ENCODE results near the gene ID1. TPM values are rescaled to one million over a fixed set of nuclear protein-coding genes. Genes with fewer than 3 reads are reported as not detected.
"Not testable (repeated sequence)": the region's sequence is repeated elsewhere in the genome, so short reads cannot be mapped to it uniquely, and the experiment has no call there.

The ID1 gene
- polyA plus RNA-seq, 2 of the 4 experiments (the other 2 are of a cell fraction) = 237 to 432 TPM

GRCh38 chr20:31596412-31596715 is 8.7 kb upstream of the ID1 start:
- CTCF ChIA-PET = interaction anchor here (0.6 to 25.0 kb wide), 7 partner anchors 8 to 74 kb away, joined by 3 to 966 read pairs (median 19); partner anchors contain the start of gene ID1
- peak overlapping the region; percentile 95 for H3K4me2 ChIP-seq
- not testable (repeated sequence) for H3K9me3 ChIP-seq; FAIRE-seq; DNase-seq (ENCODE audit: low read depth in 1 of 2, low spot score in 1 of 2); ATAC-seq
- 47% methylated on average over 4 of the region's 4 CpGs for WGBS (ENCODE audit: missing lambda C conversion rate)
- POLR2A ChIA-PET = interaction anchor here (1.2 to 3.9 kb wide), 7 partner anchors 8 to 127 kb away, joined by 4 to 101 read pairs (median 11); partner anchors contain the start of genes BCL2L1 and ID1
- H3K4me1 ChIP-seq = peaks cover 43% of the 10 kb centered on the region
- TF ChIP-seq ZSCAN20 (CRISPR knock-in tag; IDR thresholded peaks at IDR 0.05) (0 out of 2 replicates have a peak, but pooled peaks have one; percentile 3), ZFP36 (IDR thresholded peaks at IDR 0.05; ENCODE audit: borderline replicate concordance, partially characterized antibody) (peak; percentile 48), POLR2A (IDR thresholded peaks at IDR 0.05; ENCODE audit: low read length) (0 out of 2 replicates have a peak, but pooled peaks have one; percentile 1)
- H3K4me3 ChIP-seq = peak overlapping the region; percentile 2; the same call in 1 of the 3 replicates
- H3K27ac ChIP-seq = peak overlapping the region; percentile 98

- Histone ChIP-seq H3K27ac (peak overlapping the region; percentile 98), H3K4me2 (peak overlapping the region; percentile 95), H3K4me3 (peak overlapping the region; percentile 2; the same call in 1 of the 3 replicates), H3K9me3 (no peaks in the 10 kb centered on the region), H3K4me1 (peaks cover 42% of the 10 kb centered on the region)
- TF ChIP-seq CHD4 (IDR thresholded peaks at IDR 0.05; ENCODE audit: borderline replicate concordance) (peak; percentile 73; the same call in 1 of the 2 replicates), NR3C1 (IDR thresholded peaks at IDR 0.05) (no peak), HOXB13 (CRISPR knock-in tag; IDR thresholded peaks at IDR 0.05; ENCODE audit: low read depth) (peak; percentile 15; the same call in 1 of the 2 replicates), FOXS1 (CRISPR knock-in tag; IDR thresholded peaks at IDR 0.05) (no peak), E2F6 (IDR thresholded peaks at IDR 0.05; ENCODE audit: borderline replicate concordance, low read depth) (no peak), RARB (CRISPR knock-in tag; IDR thresholded peaks at IDR 0.05) (0 out of 2 replicates have a peak, but pooled peaks have one; percentile 33), RCOR1 (IDR thresholded peaks at IDR 0.05; ENCODE audit: low read depth, low read length) (0 out of 2 replicates have a peak, but pooled peaks have one; percentile 53), HDAC2 (IDR thresholded peaks at IDR 0.05) (peak; percentile 87), RNF2 (IDR thresholded peaks at IDR 0.05; ENCODE audit: borderline replicate concordance, low read depth) (no peak), CBX8 (IDR thresholded peaks at IDR 0.05) (no peak), KDM1A (IDR thresholded peaks at IDR 0.05; ENCODE audit: low read depth) (peak; percentile 99)
- POLR2A ChIA-PET = interaction anchor here (1.1 to 3.9 kb wide), 5 partner anchors 8 to 24 kb away, joined by 3 to 101 read pairs (median 24); partner anchors contain the start of gene ID1
- no peak for ATAC-seq
- FAIRE-seq = no peak
- 51% methylated on average over 4 of the region's 4 CpGs for WGBS (ENCODE audit: missing lambda C conversion rate)
- DNase-seq (ENCODE audit: low read depth in 1 of 2, low spot score in 1 of 2) = no peak
- CTCF ChIA-PET = interaction anchor here (2.7 to 25.0 kb wide), 5 partner anchors 7 to 42 kb away, joined by 14 to 966 read pairs (median 80); partner anchors contain the start of gene ID1
These were observed 8.1 kb upstream of the ID1 start for GRCh38 chr20:31596831-31597480.

GRCh38 chr20:31597481-31597855 is 7.6 kb upstream of the ID1 start:
- no peak for ATAC-seq
- no peak for DNase-seq (ENCODE audit: low read depth in 1 of 2, low spot score in 1 of 2)
- FAIRE-seq = no peak
- POLR2A ChIA-PET = interaction anchor here (1.1 to 3.9 kb wide), 4 partner anchors 7 to 24 kb away, joined by 3 to 101 read pairs (median 31); partner anchors contain the start of gene ID1
- WGBS (ENCODE audit: missing lambda C conversion rate) = 86% methylated on average over 2 of the region's 2 CpGs
- Histone ChIP-seq H3K4me3 (no peak overlapping the region), H3K4me2 (peak overlapping the region; percentile 95; the same call in 1 of the 3 replicates), H3K27ac (peak overlapping the region; percentile 98), H3K9me3 (no peaks in the 10 kb centered on the region), H3K4me1 (peaks cover 46% of the 10 kb centered on the region)
- TF ChIP-seq KDM5A (IDR thresholded peaks at IDR 0.05) (no peak), CBX8 (IDR thresholded peaks at IDR 0.05) (no peak), ZFP36 (IDR thresholded peaks at IDR 0.05; ENCODE audit: borderline replicate concordance, partially characterized antibody) (no peak), HDAC2 (IDR thresholded peaks at IDR 0.05) (no peak), MAX (IDR thresholded peaks at IDR 0.05) (no peak), POLR2A (IDR thresholded peaks at IDR 0.05; ENCODE audit: low read length) (no peak), E2F6 (IDR thresholded peaks at IDR 0.05; ENCODE audit: borderline replicate concordance, low read depth) (no peak), FOSB (CRISPR knock-in tag; IDR thresholded peaks at IDR 0.05) (no peak), HOXA7 (CRISPR knock-in tag; IDR thresholded peaks at IDR 0.05) (no peak), KDM1A (IDR thresholded peaks at IDR 0.05; ENCODE audit: low read depth) (no peak)
- CTCF ChIA-PET = interaction anchor here (3.4 to 25.0 kb wide), 4 partner anchors 10 to 43 kb away, joined by 19 to 966 read pairs (median 492); a partner anchor contains a TSS

Measured in A549 (cell line).